Tibial nerve (tissue), 4 donors: ENCODE data around the gene ZBTB7C. TPM values are rescaled to one million over a fixed set of nuclear protein-coding genes. Genes with fewer than 3 reads are reported as not detected.

Experiments
- DNase-seq, 2 donors: peaks; one replicate each; pipeline ENCODE4 v3.0.0-alpha.2; 2019; ENCODE audit warnings: low spot score in 2 of 2
- H3K27ac ChIP-seq, 4 donors: fragments of 200-600 bp; sonication (generic) in 3 of 4; one replicate each; pipeline ENCODE4 v1.5.1; 2017 to 2019; ENCODE audit warnings: mild to moderate bottlenecking in 1 of 4
- H3K27me3 ChIP-seq, 2 donors: fragments of 200-600 bp; sonication (generic) in 1 of 2; one replicate each; pipeline versions ENCODE4 v1.5.1 to v1.6.0; 2017 to 2019
- H3K36me3 ChIP-seq, 3 donors: fragments of 200-600 bp; sonication (generic); one replicate each; pipeline ENCODE4 v1.5.1; 2018 to 2019
- H3K4me1 ChIP-seq, 4 donors: fragments of 200-600 bp; sonication (generic) in 3 of 4; one replicate each; pipeline ENCODE4 v1.5.1; 2017 to 2019
- H3K4me3 ChIP-seq, 4 donors: fragments of 200-600 bp; sonication (generic) in 3 of 4; one replicate each; pipeline ENCODE4 v1.5.1; 2017 to 2019; ENCODE audit warnings: mild to moderate bottlenecking in 1 of 4, moderate library complexity in 1 of 4
- H3K9me3 ChIP-seq, 4 donors: fragments of 200-600 bp; sonication (generic) in 3 of 4; one replicate each; pipeline ENCODE4 v1.5.1; 2017 to 2019
- EP300 ChIP-seq, 2 donors: sonication (generic); formaldehyde crosslinking; IDR thresholded peaks; one replicate each; pipeline ENCODE4 v1.6.1; 2017; ENCODE audit warnings: antibody characterized with exemption in 2 of 2, mild to moderate bottlenecking in 1 of 2
- POLR2A ChIP-seq, 2 donors: fragments of 450-650 bp; IDR thresholded peaks; one replicate each; pipeline ENCODE4 v1.6.1; 2017; ENCODE audit warnings: antibody characterized with exemption in 2 of 2, mild to moderate bottlenecking in 2 of 2, moderate library complexity in 2 of 2
- WGBS, 2 donors: methylation state at CpG; one replicate each; pipeline ENCODE4 v1.1.5; 2018; 5-methylcytosine and 5-hydroxymethylcytosine counted together
- total RNA-seq, 4 donors: library from RNA; depleted of rRNA; stranded (reverse); fragments of >200 nt; gene quantifications; one replicate each; pipeline ENCODE4 v1.1.0, GENCODE V29; 2016
- TF ChIP-seq, protein P1 (sequence below), 5 experiments: fragments of 200-600 bp in 3 of 5; fragments of 450-650 bp in 2 of 5; sonication (generic) in 3 of 5; IDR thresholded peaks; one replicate each; pipeline ENCODE4 v1.5.1; 2016 to 2019; ENCODE audit warnings: antibody characterized with exemption in 5 of 5, mild to moderate bottlenecking in 3 of 5, moderate library complexity in 2 of 5

ZBTB7C gene
- total RNA-seq, 4 donors from 2014 or later = 24.6 to 95.0 (median 75.3) TPM

DNA sequence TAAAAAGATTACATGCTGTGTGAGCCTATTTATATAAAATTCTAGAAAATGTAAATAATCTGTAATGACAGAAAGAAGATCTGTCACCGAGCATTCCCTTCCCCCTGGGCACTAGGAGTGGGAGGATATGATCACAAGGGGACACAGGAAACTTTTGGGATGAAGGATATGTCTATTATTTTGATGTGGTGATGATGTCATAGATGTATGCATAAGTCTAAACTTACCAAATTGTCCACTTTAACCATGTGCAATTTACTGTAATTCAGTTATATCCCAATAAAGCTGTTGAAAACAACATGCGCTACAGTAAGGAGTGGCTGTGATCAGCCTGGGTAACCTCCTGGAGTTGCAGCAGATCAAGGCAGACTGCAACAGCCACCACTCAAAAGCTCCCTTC lies 148.9 kb downstream of the ZBTB7C start:
- Histone ChIP-seq H3K27ac (no peak overlapping the region), H3K4me1 (peaks cover 0 to 14% (median 0%) of the 10 kb centered on the region in 4 donors), H3K9me3 (peaks cover 0 to 22% (median 7%) of the 10 kb centered on the region in 4 donors), H3K4me3 (no peak overlapping the region), H3K27me3 (no peaks in the 10 kb centered on the region), H3K36me3 (no peaks in the 10 kb centered on the region)
- WGBS, 2 donors = 76 to 80% methylated on average over 2 of the region's 2 CpGs
- no peak for TF ChIP-seq EP300 (IDR thresholded peaks at IDR 0.05)
- TF ChIP-seq POLR2A (IDR thresholded peaks at IDR 0.05) = no peak
- TF ChIP-seq, protein P1, sequence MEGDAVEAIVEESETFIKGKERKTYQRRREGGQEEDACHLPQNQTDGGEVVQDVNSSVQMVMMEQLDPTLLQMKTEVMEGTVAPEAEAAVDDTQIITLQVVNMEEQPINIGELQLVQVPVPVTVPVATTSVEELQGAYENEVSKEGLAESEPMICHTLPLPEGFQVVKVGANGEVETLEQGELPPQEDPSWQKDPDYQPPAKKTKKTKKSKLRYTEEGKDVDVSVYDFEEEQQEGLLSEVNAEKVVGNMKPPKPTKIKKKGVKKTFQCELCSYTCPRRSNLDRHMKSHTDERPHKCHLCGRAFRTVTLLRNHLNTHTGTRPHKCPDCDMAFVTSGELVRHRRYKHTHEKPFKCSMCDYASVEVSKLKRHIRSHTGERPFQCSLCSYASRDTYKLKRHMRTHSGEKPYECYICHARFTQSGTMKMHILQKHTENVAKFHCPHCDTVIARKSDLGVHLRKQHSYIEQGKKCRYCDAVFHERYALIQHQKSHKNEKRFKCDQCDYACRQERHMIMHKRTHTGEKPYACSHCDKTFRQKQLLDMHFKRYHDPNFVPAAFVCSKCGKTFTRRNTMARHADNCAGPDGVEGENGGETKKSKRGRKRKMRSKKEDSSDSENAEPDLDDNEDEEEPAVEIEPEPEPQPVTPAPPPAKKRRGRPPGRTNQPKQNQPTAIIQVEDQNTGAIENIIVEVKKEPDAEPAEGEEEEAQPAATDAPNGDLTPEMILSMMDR (IDR thresholded peaks at IDR 0.05) = no peak
- no peak for DNase-seq

DNA sequence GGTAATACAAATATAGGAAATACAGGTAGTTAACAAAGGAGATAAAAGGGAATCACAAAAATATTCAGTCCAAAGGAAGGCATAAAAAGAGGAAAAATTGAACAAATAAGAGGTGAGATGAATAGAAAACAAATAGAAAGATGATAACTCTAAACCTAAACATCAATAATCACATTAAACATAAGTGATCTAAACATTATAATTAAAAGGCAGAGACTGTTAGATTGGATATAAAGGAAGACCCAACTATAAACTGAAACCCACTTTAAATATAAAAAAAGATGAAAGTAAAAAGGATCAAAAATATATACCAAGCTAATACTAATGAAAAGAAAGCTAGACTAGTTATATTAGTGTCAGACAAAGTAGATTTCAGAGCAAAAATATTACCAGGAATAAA lies 152.3 kb downstream of the ZBTB7C start:
- H3K4me1 ChIP-seq = no peaks in the 10 kb centered on the region
- peaks cover 0 to 22% (median 7%) of the 10 kb centered on the region in 4 donors for H3K9me3 ChIP-seq
- no peaks in the 10 kb centered on the region for H3K36me3 ChIP-seq
- TF ChIP-seq EP300 (IDR thresholded peaks at IDR 0.05) (no peak), POLR2A (IDR thresholded peaks at IDR 0.05) (no peak)
- TF ChIP-seq, protein P1 (IDR thresholded peaks at IDR 0.05) = no peak
- no peak for DNase-seq
- H3K27ac ChIP-seq = no peak overlapping the region
- H3K4me3 ChIP-seq = no peak overlapping the region
- H3K27me3 ChIP-seq = no peaks in the 10 kb centered on the region

DNA sequence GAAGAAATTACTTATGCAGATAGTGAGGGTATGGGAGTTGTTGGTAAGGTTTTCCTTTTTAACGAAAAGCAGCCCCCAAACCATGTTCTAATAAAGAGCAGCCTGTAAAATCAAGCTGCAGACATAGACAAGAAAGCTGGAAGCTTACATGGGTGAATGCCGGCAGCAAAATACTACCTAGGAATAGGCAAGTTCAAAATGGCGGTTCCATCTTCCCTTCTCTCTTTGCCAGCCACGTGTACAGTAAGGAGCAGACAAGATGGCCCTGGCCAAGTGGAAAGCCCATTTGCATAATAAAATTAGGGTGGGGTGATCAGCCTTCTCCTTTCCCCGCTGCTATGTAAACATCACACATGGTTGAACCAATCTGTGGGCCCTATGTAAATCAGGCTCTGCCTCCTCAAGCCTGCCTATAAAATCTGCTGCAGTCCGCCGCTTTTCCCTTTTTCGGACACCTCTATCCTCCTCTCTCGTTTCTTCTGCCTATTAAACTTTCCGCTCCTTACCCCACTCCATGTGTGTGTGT lies 155.0 kb downstream of the ZBTB7C start:
- H3K4me3 ChIP-seq = no peak overlapping the region
- TF ChIP-seq, protein P1 (IDR thresholded peaks at IDR 0.05) = no peak
- TF ChIP-seq EP300 (IDR thresholded peaks at IDR 0.05) (no peak), POLR2A (IDR thresholded peaks at IDR 0.05) (no peak)
- peaks cover 0 to 22% (median 7%) of the 10 kb centered on the region in 4 donors for H3K9me3 ChIP-seq
- no peak for DNase-seq
- 86 to 88% methylated on average over 10 of the region's 10 CpGs for WGBS, 2 donors
- no peak overlapping the region for H3K27ac ChIP-seq
- H3K27me3 ChIP-seq = no peaks in the 10 kb centered on the region
- peaks cover 0 to 6% (median 0%) of the 10 kb centered on the region in 4 donors for H3K4me1 ChIP-seq
- no peaks in the 10 kb centered on the region for H3K36me3 ChIP-seq

DNA sequence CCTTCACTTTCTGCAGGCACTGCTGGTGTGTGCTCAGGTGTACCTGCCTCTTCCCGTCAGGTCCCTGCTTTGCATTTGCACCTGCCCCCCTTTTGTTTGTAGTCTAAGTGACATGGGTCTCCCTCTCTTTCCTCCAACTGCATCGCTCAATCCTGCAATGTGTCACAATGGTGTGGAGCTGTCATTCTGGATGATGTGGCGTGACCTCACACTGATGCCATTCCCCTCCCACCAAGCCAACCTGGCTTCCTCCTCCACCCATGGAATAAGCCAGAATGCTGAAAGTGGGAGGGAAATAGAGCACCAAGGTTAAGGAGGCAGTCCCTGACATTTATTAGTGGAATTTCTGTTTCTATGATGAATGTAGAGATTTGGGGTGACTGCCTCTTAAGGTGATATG lies 156.7 kb downstream of the ZBTB7C start:
- H3K27ac ChIP-seq = no peak overlapping the region
- no peaks in the 10 kb centered on the region for H3K27me3 ChIP-seq
- DNase-seq = no peak
- H3K4me1 ChIP-seq = peaks cover 0 to 6% (median 0%) of the 10 kb centered on the region in 4 donors
- no peak overlapping the region for H3K4me3 ChIP-seq
- no peaks in the 10 kb centered on the region for H3K36me3 ChIP-seq
- peaks cover 0 to 19% (median 6%) of the 10 kb centered on the region in 4 donors for H3K9me3 ChIP-seq
- TF ChIP-seq POLR2A (IDR thresholded peaks at IDR 0.05) = no peak
- 87 to 90% methylated on average over 3 of the region's 3 CpGs for WGBS, 2 donors

DNA sequence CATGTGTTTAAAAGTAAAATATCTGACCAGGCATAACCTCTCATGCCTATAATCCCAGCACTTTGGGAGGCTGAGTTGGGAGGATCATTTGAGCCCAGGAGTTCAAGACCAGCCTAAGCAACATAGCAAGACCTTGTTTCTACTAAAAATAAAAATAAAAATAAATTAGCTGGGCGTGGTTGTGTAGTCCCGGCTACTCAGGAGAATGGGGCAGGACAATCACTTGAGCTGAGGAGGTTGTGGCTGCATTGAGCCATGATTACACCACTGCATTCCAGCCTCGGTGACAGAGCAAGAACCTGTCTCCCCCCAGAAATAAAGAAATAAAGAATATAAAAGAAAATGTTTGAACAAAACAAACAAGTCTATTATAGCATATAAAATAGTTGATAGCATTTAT lies 158.3 kb downstream of the ZBTB7C start:
- 65 to 66% methylated on average over 3 of the region's 3 CpGs for WGBS, 2 donors
- Histone ChIP-seq H3K27me3 (no peaks in the 10 kb centered on the region), H3K4me1 (peaks cover 0 to 6% (median 0%) of the 10 kb centered on the region in 4 donors), H3K36me3 (no peaks in the 10 kb centered on the region), H3K27ac (no peak overlapping the region), H3K4me3 (no peak overlapping the region), H3K9me3 (peaks cover 0 to 2% (median 0%) of the 10 kb centered on the region in 4 donors)
- no peak for DNase-seq
- TF ChIP-seq, protein P1 (IDR thresholded peaks at IDR 0.05) = no peak
- TF ChIP-seq POLR2A (IDR thresholded peaks at IDR 0.05) (no peak), EP300 (IDR thresholded peaks at IDR 0.05) (no peak)
